EL (cell line): ENCODE data around the gene CDC73.
A peak's percentile ranks its signal among the peaks of the same experiment; 100 is the strongest.
"Not testable (repeated sequence)": the region's sequence is repeated elsewhere in the genome, so short reads cannot be mapped to it uniquely, and the experiment has no call there.

Source experiments
- DNase-seq: peaks from one replicate; pipeline ENCODE4 v3.0.0-alpha.2; 2016

CDC73 gene

GRCh38 chr1:193237381-193237978, 115.6 kb downstream of the CDC73 start:
- no peak for DNase-seq

GRCh38 chr1:193240609-193241008, 118.8 kb downstream of the CDC73 start:
- no peak for DNase-seq

GRCh38 chr1:193241132-193241827, 119.4 kb downstream of the CDC73 start:
- no peak for DNase-seq

- DNase-seq = no peak
Observed at GRCh38 chr1:193242000-193242399, 120.2 kb downstream of the CDC73 start.

GRCh38 chr1:193249187-193249586, 127.4 kb downstream of the CDC73 start:
- DNase-seq = no peak

- DNase-seq = no peak
Observed at GRCh38 chr1:193251950-193252349, 130.1 kb downstream of the CDC73 start.

- DNase-seq = no peak
Observed at GRCh38 chr1:193256019-193256418, 134.2 kb downstream of the CDC73 start.

GRCh38 chr1:193259636-193260035, 137.8 kb downstream of the CDC73 start:
- no peak for DNase-seq

GRCh38 chr1:193260056-193260745, 138.4 kb downstream of the CDC73 start:
- no peak for DNase-seq

- DNase-seq = no peak
Observed at GRCh38 chr1:193260896-193261295, 139.1 kb downstream of the CDC73 start.

GRCh38 chr1:193262661-193263060, 140.8 kb downstream of the CDC73 start:
- no peak for DNase-seq

- peak; percentile 55 for DNase-seq
Observed at GRCh38 chr1:193264313-193265065, 142.7 kb downstream of the CDC73 start.

GRCh38 chr1:193265716-193266115, 143.9 kb downstream of the CDC73 start:
- DNase-seq = no peak

- DNase-seq = not testable (repeated sequence)
Observed at GRCh38 chr1:193266794-193267193, 145.0 kb downstream of the CDC73 start.

GRCh38 chr1:193270996-193271395, 149.2 kb downstream of the CDC73 start:
- peak; percentile 70 for DNase-seq

GRCh38 chr1:193275773-193276172, 153.9 kb downstream of the CDC73 start:
- no peak for DNase-seq

- DNase-seq = no peak
Observed at GRCh38 chr1:193278968-193279367, 157.1 kb downstream of the CDC73 start.

GRCh38 chr1:193281894-193282293, 160.1 kb downstream of the CDC73 start:
- DNase-seq = no peak

GRCh38 chr1:193283016-193283415, 161.2 kb downstream of the CDC73 start:
- peak; percentile 62 for DNase-seq

- DNase-seq = no peak
Observed at GRCh38 chr1:193284219-193284618, 162.4 kb downstream of the CDC73 start.

GRCh38 chr1:193285641-193286040, 163.8 kb downstream of the CDC73 start:
- no peak for DNase-seq

- peak; percentile 14 for DNase-seq
Observed at GRCh38 chr1:193288548-193289080, 166.8 kb downstream of the CDC73 start.

- DNase-seq = no peak
Observed at GRCh38 chr1:193293726-193294125, 171.9 kb downstream of the CDC73 start.
